ENCODE results near the gene MDM4. TPM values are rescaled to one million over a fixed set of nuclear protein-coding genes. Genes with fewer than 3 reads are reported as not detected.
"Not testable (repeated sequence)": the region's sequence is repeated elsewhere in the genome, so short reads cannot be mapped to it uniquely, and the experiment has no call there.

MDM4 gene
- total and polyA plus RNA-seq, 2 donors (not counting 3 experiments of a cell fraction or from before 2014, with no cell fraction given) = 11.7 to 67.0 TPM

DNA sequence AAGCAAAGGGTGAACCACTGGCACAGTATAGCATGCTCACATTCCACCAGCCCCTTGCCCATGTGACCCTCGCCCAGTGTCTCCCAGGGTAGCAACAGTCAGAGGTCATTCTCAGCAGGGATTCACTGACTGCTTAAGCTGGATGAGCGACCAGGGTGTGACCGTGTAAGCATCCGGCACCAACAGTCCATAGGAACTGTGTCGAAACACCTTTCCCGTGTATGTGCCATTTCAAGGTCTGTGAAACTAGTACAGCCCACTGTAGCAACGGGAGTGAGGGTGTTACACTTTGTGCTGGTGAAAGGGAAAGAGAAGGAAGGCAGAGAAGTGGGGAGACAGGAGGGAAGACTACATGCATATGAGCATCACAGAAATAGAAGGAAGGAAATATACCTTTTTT is 32.4 kb upstream of the MDM4 start:
- Histone ChIP-seq H3K27ac (ENCODE audit: insufficient read depth, low read depth, low read length) (no peak overlapping the region), H3K27me3 (ENCODE audit: control insufficient read depth in 2 of 2, insufficient read depth in 2 of 2, low read length in 2 of 2) (no peaks in the 10 kb centered on the region), H4K20me1 (replicated peaks; ENCODE audit: control insufficient read depth, extremely low read depth, insufficient read depth, low read length) (no peaks in the 10 kb centered on the region), H3K9ac (replicated peaks; ENCODE audit: extremely low read depth, insufficient read depth, low read length) (no peak overlapping the region), H3K9me3 (replicated peaks; ENCODE audit: control insufficient read depth, insufficient read depth, low read length) (no peaks in the 10 kb centered on the region), H3K4me3 (replicated peaks in 1 of 3; ENCODE audit: insufficient read depth in 1 of 3, low read depth in 1 of 3, low read length in 3 of 3) (no peak overlapping the region), H3K4me2 (ENCODE audit: insufficient read depth, low read length) (no peak overlapping the region), H2AFZ (ENCODE audit: low read depth, low read length) (no peak overlapping the region), H3K79me2 (ENCODE audit: control insufficient read depth, insufficient read depth, low read length) (no peaks in the 10 kb centered on the region), H3K9me1 (replicated peaks; ENCODE audit: control insufficient read depth, extremely low read depth, insufficient read depth, low read length) (no peaks in the 10 kb centered on the region), H3K36me3 (ENCODE audit: control insufficient read depth in 2 of 2, extremely low read depth in 1 of 2, insufficient read depth in 2 of 2, low read length in 2 of 2) (peaks cover 0 to 3% of the 10 kb centered on the region in 2 experiments), H3K4me1 (ENCODE audit: control insufficient read depth, extremely low read depth, insufficient read depth, low read length) (peaks cover 3% of the 10 kb centered on the region)
- BruUV-seq (replicated peaks) = no TSS peak
- CTCF ChIA-PET = interaction anchor here (1.1 to 1.9 kb wide), 2 partner anchors 10 to 38 kb away, joined by 3 to 6 read pairs; no protein-coding TSS in a partner anchor
- no peak for TF ChIP-seq POLR2AphosphoS5 (IDR thresholded peaks at IDR 0.05; ENCODE audit: insufficient read depth, low read depth, low read length)
- no peak for TF ChIP-seq POLR2A (IDR thresholded peaks at IDR 0.05; ENCODE audit: low read depth, low read length)
- TF ChIP-seq, protein P1, sequence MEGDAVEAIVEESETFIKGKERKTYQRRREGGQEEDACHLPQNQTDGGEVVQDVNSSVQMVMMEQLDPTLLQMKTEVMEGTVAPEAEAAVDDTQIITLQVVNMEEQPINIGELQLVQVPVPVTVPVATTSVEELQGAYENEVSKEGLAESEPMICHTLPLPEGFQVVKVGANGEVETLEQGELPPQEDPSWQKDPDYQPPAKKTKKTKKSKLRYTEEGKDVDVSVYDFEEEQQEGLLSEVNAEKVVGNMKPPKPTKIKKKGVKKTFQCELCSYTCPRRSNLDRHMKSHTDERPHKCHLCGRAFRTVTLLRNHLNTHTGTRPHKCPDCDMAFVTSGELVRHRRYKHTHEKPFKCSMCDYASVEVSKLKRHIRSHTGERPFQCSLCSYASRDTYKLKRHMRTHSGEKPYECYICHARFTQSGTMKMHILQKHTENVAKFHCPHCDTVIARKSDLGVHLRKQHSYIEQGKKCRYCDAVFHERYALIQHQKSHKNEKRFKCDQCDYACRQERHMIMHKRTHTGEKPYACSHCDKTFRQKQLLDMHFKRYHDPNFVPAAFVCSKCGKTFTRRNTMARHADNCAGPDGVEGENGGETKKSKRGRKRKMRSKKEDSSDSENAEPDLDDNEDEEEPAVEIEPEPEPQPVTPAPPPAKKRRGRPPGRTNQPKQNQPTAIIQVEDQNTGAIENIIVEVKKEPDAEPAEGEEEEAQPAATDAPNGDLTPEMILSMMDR (IDR thresholded peaks at IDR 0.05; ENCODE audit: extremely low read depth in 1 of 2, insufficient read depth in 1 of 2, low read depth in 1 of 2, low read length in 2 of 2) = no peak
- no peak for TF ChIP-seq FOS (IDR thresholded peaks at IDR 0.05; ENCODE audit: borderline replicate concordance, insufficient read depth, low read length)
- TF ChIP-seq EZH2 (IDR thresholded peaks at IDR 0.05; ENCODE audit: borderline replicate concordance, low read depth, low read length, severe bottlenecking) = no peak
- no peak for TF ChIP-seq MYC (IDR thresholded peaks at IDR 0.05; ENCODE audit: low read depth, low read length)
- TF ChIP-seq JUN (IDR thresholded peaks at IDR 0.05; ENCODE audit: borderline replicate concordance, insufficient read depth, insufficient read length, low read depth) = no peak
- TF ChIP-seq, protein P2, sequence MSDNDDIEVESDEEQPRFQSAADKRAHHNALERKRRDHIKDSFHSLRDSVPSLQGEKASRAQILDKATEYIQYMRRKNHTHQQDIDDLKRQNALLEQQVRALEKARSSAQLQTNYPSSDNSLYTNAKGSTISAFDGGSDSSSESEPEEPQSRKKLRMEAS (IDR thresholded peaks at IDR 0.05; ENCODE audit: insufficient read depth, insufficient read length) = no peak
- TF ChIP-seq GATA2 (IDR thresholded peaks at IDR 0.05; ENCODE audit: insufficient read depth, insufficient read length, low read depth, low read length) = no peak
- FAIRE-seq (no peak), DNase-seq (ENCODE audit: low read depth, low spot score) (no peak)
- dilution Hi-C loops (cut with MboI; ENCODE audit: extremely low pct_ligation_motif_present, low sequenced_read_pairs) (no loop called here), intact Hi-C loops (cut with micrococcal nuclease) (no loop called here)
- POLR2A ChIA-PET = no interaction called here

DNA sequence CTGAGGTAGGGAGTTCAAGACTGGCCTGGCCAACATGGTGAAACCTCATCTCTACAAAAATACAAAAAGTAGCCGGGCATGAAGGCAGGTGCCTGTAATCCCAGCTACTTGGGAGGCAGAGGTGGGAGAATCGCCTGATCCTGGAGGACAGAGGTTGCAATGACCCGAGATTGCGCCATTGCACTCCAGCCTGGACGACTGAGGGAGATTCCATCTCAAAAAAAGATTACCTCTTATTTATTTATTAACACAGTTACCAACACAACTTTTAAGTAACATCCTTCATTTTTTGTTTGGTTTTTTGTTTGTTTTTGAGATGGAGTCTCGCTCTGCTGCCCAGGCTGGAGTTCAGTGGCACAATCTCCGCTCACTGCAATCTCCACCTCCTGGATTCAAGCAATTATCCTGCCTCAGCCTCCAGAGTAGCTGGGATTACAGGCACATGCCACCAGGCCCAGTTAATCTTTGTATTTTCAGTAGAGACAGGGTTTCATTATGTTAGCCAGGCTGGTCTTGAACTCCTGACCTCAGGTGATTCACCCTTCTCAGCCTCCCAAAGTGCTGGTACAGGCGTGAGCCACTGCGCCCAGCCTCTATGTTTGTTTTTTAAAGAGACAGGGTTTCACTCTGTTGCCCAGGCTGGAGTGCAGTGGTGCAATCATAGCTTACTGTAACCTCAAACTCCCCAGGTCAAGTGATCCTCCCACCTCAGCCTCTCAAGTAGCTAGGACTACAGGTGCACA is 29.5 kb upstream of the MDM4 start:
- peak; percentile 12 for FAIRE-seq
- H2AFZ ChIP-seq (ENCODE audit: low read depth, low read length); H3K27me3 ChIP-seq (ENCODE audit: control insufficient read depth in 2 of 2, insufficient read depth in 2 of 2, low read length in 2 of 2); H3K9ac ChIP-seq (replicated peaks; ENCODE audit: extremely low read depth, insufficient read depth, low read length); dilution Hi-C loops (cut with MboI; ENCODE audit: extremely low pct_ligation_motif_present, low sequenced_read_pairs); H3K4me2 ChIP-seq (ENCODE audit: insufficient read depth, low read length); H3K36me3 ChIP-seq (ENCODE audit: control insufficient read depth in 2 of 2, extremely low read depth in 1 of 2, insufficient read depth in 2 of 2, low read length in 2 of 2); H3K4me3 ChIP-seq (replicated peaks in 1 of 3; ENCODE audit: insufficient read depth in 1 of 3, low read depth in 1 of 3, low read length in 3 of 3); H3K4me1 ChIP-seq (ENCODE audit: control insufficient read depth, extremely low read depth, insufficient read depth, low read length); BruUV-seq (replicated peaks); H3K27ac ChIP-seq (ENCODE audit: insufficient read depth, low read depth, low read length); POLR2A ChIA-PET; H3K9me3 ChIP-seq (replicated peaks; ENCODE audit: control insufficient read depth, insufficient read depth, low read length); H3K79me2 ChIP-seq (ENCODE audit: control insufficient read depth, insufficient read depth, low read length); H4K20me1 ChIP-seq (replicated peaks; ENCODE audit: control insufficient read depth, extremely low read depth, insufficient read depth, low read length); H3K9me1 ChIP-seq (replicated peaks; ENCODE audit: control insufficient read depth, extremely low read depth, insufficient read depth, low read length); DNase-seq (ENCODE audit: low read depth, low spot score): not testable (repeated sequence)
- CTCF ChIA-PET = interaction anchor here (0.8 to 3.2 kb wide), 7 partner anchors 8 to 88 kb away, joined by 3 to 14 read pairs (median 5); no protein-coding TSS in a partner anchor
- intact Hi-C loops (cut with micrococcal nuclease) = loop anchor here (1.0 kb wide), 1 partner anchor 8 kb away; the partner anchor contains the start of gene PIK3C2B

All from endothelial cell of umbilical vein (primary cell).